Measurements from ENCODE around the gene ERMARD.

Gene ERMARD

DNA sequence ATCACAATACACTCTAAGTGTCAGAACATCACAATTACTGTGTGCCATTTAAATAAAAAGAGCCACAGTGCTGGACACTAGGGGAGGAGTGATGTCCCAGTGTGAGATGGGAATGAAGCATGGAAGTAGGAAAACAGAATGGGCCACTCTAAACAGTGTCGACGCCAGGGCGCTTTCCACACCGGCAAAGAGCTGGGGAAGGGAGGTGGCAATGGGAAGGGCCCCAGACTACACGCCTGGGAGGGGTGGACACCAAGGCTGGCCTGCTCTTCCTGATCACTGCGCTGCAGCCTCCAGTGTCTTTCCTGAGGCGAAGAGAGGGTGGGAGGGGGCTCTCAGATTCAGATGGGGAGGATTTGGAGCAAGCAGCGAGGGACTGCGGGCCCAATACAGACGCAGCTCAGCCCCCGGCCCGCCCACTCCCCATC, 75.9 kb downstream of the ERMARD start:
- DNase-seq, result no peak

GRCh38 chr6:169828176-169828575, 76.8 kb downstream of the ERMARD start:
- no peak for DNase-seq

DNA sequence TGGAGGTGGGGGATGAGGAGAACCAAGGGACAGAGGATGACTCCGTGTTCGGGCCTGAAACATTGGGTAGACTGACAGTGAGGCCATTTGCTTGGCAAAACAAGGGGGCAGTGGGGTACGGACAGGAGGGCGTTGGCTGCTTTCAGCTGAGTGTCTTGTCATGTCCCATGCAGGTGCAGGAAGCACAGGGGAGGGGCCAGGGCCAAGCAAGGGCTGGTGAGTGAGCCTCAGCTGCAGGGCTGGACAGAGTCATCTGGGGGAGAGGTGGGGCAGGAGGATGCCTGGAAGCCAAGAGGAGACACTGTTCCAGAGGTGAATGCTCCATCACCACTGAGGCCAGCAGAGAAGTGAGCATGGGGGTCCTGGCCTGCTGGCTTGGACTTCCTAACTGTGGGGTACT, 78.4 kb downstream of the ERMARD start:
- no peak for DNase-seq

- no peak for DNase-seq
Measured at GRCh38 chr6:169830876-169831275, 79.5 kb downstream of the ERMARD start.

Measured in NCI-H2171 treated with DMSO at 0.1 percent for 48 hours (cell line).